HG02884 (cell line): Measurements from ENCODE around the gene ALAS1.

Source experiments
- ATAC-seq: cut with Tn5 transposase; IDR thresholded peaks from one replicate; pipeline ENCODE4 v1.9.1; 2021; ENCODE audit warnings: mild to moderate bottlenecking, moderate library complexity; ENCODE audit not compliant: unreplicated experiment

ALAS1 gene

DNA sequence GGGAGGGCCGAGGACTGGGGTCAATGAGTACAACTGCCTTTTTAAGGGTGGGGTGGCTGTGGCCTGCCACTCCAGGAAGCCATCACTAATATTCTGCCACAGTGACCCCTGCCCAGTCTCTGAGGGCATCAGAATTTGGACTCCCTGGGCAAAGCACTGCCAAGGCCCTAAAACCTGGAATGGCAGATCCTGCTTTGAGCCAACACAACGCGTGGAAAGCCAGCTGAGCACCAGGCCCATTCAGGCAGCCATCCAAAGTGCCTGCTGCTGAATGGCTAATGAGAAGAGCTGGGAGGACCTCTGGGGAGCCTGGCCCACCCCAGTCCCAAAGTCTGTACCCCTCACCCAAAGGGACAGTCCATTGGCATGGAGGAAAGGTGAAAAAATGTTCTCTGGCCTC lies 36.0 kb downstream of the ALAS1 start:
- no peak for ATAC-seq

DNA sequence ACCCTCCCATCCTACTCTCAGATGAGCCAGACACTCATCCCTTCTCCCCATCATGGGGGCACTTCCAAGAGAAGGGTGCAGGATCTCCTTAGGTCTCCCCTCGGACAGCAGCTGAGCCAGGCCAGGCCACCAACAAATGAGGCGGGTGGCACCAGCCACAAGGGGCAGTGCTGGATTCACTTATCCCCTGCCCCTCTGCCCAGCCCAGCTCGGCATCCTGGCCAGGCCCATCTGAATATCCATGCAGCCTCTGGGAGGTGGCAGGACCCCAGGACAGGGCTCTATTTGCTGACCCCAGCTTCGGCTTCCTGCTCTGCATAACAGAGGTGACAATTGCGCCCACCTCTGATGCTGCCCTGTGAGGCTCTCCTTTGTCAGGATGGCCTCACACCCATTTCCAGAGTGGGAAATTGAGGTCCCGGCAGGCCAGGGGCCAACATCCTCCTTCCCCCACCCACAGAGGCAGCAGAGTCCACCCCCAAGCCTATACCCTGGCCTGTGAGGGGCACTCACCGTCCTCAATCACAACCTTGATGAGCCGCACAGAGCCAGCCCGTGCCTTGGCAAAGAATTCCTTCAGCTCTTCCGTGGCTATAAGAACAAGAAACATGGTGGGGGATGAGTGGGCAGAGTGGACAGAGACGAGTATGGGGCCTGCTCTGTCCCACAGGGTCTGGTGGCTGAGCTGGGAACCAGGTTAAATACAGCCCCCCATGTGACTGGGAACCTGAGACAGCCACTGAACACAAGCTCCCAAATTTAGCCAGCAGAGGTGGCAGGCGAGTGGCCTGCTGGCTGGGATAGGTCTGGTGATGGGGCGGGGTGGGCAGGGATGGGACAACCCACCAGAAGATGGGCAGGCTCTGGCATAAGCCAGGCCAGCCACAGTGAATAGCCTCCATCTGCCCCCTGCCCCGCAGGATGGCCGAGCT lies 36.8 kb downstream of the ALAS1 start:
- ATAC-seq: no peak

DNA sequence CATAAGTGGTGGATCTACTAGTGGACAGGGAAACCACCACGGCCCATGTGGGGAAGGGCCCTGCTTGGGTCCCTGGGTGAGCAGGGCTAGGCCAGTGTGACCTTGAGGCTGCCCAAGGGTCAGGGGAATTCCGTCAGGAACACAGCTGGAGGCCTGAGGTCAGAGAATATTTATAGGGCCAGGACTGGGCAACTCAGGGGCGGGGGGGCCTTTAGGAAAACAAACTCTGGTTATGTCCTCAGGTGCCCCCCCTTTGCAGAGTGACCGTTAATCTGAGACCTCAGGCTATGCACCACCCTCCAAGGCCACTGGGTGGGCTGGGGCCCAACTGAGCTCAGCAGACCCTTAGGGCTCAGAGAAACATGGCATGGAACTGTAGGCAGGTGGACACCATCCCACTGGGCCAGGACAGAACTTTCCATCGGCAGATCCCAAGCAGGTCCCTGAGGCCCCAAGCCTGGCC lies 38.5 kb downstream of the ALAS1 start:
- no peak for ATAC-seq

DNA sequence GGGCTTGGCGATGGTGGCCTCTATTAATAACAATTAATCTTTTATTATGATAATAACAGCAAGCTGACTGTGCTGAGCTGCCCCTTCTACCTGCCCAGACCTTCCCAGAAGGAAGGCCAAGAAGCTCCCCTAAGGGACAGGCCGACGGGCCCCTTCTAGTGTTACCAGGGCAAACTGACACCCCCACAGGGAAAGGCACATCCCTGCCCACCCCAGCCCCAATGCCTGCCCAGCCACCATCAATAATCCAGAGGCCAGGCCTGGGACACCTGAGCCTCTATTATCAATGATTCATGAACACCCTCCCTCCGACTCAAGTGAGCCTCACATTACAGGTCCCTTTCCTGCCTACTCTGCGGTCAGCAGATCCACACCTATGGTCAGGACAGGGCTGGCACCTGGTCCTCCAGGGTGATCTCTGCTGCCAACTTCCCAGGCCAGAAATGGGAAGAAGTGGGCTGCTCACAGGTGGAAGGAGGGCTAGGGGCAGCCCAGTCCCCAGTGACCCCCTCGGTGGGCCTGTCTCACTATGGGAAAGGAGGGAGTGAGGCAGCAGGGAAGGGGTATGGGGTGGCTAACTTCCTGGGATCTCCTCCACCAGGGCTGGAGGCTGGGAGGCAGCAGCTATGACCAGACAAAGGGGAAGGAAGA lies 39.2 kb downstream of the ALAS1 start:
- no peak for ATAC-seq

DNA sequence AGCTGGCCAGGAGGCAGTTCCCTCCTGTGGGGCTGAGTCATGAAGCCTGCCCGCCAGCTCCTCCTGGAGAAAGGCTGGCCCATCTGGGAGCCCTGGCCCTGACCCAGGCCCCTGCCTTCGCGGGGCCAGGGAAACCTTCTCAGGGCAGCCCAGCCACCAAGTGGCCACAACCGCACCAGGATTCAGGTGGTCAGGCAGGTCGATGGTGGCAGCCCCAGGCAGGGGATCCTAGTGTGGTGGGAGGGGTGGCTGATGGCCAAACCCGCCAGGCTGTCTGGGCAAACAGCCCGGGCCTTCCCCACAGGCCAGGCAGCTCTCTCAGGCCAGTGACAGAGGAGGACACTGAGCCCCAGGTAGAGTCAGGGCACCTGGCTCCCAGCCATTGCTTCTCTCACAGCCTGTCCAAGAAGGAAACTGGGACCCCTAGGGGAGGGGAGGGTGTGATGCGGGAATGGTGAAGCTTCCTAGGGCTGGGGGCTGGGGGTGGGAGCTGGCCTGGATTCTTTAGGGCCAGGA lies 39.8 kb downstream of the ALAS1 start:
- ATAC-seq: no peak

DNA sequence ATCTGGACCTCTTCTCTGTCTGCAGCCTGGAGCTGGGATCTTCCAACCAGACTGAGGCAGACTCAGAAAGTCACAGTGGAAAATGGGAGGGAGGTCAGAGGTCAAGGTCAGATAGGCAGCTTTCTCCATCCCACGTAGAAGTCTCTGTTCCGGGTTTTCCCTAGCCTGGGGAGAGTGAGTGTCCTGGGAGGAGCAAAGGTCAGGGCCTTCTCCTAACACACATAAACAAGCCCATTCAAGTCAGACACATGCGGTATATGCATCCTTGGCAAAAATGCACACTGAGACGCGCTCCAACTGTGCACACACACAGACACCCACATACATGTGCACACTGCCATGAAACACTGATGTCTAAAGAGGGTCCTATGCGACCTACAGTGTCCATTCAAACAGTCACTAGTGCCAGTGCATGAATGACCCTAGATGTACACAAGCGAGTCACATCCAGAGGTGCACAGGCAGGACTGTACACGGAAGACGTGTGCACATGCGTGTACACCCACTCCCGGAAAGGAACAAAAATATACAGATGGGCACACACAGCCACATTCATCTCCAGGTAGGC lies 40.3 kb downstream of the ALAS1 start:
- peak; percentile 9 for ATAC-seq

DNA sequence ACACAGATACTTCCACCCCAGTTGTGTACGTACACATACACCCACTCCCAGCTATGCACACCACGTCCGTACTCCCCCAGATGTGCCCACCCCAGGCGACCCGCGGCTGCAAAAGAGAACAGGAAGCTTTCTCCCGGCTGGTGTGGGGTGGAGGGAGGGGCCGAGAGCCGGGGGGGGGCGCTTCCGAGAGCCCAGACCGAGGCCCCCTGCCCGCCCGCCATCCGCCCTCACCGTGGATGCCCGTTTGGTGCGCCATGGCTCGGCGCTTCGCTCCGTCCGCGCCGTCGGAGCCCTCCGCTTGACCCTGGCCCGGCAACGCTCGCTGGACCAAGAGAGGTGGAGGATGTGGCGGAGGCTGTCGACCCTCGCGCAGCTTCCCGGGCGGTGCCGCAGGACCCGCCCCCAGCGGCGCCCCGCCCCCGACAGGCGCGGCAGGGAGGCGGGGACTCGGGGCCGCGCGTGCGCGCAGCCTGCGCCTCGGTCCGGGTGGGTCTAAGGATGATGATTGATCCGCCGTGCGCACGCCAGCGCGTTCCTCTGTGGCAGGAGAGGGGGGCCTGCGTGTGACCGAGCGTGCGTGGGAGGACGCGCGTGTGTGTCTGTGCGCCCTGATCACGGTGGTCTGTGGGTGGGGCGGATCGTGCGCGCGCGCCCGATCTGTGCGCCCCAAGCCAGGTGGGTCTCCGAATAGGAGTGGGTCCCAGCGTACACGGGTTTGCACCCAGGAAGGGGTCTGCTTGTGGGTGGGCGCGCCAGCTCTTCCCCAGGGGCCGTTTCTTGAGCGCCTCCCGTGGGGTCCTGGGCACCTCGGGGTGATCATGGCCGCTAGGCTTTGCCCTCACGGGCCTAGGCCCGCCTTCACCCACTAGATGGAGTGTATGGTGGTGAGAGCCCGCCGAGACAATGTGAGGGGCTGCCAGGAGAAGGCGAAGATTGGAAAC lies 41.1 kb downstream of the ALAS1 start, which contains the start of gene TWF2:
Gene TWF2, minus strand, starts transcription at position 398 of the 941 bp plus-strand sequence. Its CDS starts 142 bp downstream, at position 256.
- ATAC-seq: peak; percentile 69

DNA sequence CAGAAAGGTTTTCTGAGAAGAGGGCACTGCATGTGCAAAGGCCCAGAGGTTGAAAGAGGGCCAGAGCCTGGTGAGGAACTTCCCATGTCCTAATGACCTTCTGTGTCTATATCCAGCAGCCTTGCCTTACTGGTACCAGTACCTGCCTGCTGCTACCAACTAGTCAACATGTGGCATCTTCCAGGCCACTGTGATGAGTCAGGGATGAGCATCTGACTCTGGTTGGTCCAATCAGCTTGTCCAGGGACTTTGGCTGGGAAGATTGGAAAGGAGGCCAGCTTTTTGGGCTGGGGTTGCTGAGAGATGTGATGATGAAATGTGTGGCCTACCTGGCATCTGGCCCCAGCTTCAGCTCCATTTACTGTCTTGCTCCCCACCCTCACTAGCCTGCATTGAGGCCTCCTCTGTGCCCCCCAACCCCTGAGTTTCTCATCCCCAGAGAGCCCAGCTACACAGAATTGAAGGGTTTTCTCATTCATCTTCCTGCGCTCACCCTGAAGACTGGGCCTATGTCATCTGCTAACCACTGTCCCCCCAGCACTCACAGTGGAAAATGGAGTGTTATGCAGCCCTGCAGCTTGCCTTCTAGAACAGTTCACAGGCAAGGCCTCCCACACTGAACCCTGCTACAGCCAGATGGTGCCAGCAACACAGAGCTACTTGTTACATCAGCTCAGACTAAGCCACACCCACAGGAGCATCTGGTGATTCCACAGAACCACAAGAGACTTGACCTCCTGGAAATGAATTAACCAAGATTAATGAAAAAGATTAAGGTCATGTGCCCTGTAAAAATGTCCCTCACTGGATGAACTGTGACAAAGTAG lies 42.3 kb downstream of the ALAS1 start:
- ATAC-seq: no peak

DNA sequence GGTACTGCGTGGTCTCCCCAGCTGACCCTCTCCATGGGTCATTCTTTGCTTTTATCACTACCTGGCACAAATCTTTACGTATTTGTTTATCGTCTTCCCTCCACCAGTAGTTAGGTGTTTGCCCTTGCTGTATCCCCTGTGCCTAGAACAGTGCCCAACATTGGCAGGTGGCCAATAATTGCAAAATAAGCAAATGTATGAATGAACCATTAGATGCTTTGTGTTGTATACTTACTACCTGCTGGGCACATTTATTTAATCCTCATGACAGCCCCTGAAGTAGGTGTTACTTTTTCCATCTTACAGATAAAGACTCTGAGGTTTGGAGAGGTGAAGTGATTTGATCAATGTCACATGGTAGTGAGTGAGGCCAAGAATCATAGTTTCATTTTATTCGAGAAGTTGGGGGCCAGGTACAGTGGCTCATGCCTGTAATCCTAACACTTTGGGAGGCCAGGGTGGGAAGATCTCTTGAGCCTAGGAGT lies 43.0 kb downstream of the ALAS1 start:
- ATAC-seq: no peak

DNA sequence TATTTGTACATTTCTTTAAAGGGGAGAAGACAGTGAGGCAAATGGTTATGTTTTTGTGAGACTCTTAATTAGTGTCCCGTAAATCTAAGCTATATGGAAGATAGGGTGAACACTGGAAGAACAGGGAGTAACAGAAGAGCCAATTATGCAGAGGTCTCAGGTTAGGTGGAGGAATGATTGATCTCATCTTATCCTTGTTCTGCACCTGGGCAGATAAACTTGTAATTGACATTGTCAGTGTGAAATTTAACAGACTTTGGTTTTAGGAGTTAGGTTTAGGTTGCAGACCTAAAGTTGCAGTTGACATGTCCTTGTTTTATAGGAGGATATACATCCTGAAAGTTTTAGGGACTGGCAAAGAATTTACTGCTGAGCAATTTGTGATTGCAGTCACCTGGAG lies 44.1 kb downstream of the ALAS1 start:
- ATAC-seq: no peak

DNA sequence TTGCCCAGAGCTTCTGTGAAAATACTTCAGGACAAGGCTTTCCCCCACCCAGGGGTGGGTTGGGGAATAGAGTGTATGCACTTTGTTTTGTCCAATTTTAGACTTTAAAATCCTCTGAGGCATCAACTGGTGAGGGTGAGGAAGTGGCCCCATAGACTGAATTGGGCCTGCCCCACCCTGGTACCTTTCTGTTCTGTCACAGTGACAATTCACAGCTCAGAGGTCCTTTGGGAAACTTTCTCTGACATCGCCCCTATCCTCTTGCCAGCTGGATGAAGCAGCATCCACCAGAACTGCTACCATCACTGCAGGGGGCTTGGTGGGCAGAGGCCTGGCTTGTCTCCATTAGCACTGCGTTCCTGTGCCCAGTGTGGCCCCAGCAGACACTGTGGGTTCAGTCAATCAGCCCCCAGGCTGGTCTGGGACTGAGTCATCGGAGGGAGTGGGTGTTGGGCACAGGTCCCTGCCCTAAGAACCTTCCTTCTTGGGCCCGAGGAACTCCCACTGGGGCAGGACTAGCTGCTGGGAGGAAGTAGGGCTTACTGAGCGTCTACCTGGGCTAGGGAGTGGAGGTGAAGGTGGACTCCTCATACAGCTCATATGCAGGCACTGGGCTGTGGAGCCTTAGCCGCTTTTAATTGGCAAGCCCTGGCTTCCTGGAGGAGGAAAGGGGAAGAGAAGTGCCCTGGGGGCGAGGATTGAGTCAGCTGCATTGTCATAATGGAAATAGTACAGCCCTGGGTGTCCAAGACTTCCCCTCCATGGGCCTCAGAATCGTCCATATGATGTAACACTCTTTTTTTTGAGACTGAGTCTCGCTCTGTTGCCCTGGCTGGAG lies 46.0 kb downstream of the ALAS1 start:
- ATAC-seq: no peak

DNA sequence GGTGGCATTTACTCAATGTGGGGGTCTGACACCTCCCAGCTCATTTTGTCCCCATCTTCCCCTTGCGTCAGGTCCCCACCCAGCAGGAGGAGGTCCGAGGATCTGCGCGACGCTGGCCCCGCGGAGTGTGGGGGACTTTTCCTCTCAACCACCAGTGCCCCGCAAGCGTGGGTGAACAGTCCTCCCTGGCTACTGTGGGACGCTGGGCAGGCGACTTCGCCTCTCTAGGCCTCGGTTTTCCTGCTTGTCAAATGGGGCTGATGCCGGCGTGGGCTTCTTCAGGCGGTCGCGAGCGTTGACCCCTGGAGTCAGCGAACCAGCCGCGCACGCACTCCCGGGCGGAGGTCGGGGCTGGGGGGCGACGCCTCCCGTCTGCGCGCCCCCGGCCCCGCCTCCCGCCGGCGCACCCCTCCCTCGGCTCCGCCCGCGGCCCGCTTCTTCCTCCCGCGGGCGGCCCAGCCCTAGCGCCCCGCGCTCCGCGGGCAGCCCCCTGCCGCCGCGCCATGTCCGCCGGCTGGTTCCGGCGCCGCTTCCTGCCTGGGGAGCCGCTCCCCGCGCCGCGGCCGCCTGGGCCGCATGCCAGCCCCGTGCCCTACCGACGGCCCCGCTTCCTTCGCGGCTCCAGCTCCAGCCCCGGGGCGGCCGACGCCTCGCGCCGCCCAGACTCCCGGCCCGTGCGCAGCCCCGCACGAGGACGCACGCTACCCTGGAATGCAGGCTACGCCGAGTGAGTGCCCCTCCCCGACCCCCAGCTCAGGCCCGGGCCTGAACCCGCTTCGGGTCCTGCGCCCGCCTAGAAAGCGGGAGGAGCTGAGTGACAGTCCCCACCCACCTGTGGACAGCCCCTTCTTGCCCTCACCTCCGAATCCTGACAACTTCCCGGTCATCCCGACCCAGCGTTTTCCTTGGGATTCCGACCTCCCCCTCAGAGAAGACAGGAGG lies 47.6 kb downstream of the ALAS1 start, which contains the start of gene PPM1M:
Gene PPM1M, plus strand, starts transcription at position 438 of the 942 bp plus-strand sequence. Its CDS starts 66 bp downstream, at position 504.
- ATAC-seq: no peak

DNA sequence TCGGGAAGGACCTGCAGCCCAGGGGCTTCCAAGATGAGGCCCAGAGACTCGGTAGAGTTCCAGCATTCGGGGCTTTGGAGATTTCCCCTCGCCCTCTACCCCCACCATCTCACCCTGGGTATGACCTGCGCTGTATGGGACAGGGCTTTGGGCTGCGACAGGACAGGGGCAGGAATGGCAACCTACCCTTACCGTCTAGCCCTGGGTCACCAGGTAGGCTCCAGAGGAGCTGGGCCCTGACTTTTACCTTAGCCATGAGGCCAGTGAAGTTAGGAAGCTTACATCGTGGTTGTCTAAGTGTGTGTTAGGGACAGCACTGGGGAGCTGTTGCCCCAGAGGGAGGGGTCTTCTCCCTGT lies 48.3 kb downstream of the ALAS1 start:
- ATAC-seq: no peak

DNA sequence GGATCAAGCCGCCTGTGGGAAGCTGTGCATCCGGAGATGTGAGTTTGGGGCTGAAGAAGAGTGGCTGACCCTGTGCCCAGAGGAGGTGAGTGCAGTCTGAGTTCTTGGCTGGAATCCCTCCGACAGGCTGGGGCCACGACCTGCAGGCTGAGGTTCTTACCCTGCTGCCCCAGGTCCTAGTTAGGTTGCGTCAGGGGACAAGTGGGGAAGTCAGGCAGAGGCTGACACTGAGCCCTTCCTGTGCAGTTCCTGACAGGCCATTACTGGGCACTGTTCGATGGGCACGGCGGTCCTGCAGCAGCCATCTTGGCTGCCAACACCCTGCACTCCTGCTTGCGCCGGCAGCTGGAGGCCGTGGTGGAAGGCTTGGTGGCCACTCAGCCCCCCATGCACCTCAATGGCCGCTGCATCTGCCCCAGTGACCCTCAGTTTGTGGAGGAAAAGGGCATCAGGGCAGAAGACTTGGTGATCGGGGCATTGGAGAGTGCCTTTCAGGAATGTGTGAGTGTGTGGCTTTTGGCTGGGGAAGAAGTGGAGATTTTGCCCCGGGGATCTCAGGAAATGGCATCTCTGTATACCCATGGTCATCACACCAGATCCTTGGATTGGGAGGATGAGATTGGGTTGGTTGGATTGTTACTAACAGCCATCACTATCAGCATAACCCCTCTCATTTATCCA lies 48.9 kb downstream of the ALAS1 start:
- ATAC-seq: no peak

DNA sequence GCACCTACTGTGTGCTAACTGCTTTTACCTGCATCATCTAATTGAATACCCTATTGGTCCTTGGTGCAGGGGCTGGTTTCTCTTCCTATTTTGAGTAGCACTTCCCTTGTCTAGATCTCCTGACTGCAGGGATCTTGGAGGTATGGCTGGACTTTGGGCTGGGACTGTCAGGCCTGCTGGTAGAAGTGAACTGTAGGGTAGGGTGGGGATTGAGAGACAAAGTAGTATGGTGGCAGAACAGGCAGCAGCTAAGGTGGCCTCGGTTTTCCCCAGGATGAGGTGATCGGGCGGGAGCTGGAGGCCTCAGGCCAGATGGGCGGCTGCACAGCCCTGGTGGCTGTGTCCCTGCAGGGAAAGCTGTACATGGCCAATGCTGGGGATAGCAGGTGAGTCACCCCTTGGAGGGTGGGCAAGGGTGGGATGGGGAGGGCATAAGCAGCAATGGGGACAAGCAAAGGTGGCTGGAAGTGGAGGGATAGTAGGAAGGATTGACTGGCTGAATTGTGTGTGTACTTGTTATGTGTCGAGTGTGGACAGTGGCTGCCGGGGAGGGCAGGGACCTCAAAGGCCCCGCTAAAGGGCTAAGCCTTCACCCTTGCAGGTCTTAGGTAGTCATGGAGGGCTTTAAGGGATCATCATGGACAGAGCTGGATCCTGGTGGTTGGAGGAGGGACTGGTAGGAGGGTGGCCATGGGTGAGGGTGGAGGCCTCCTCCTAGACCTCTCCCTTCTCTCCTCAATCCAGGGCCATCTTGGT lies 49.6 kb downstream of the ALAS1 start:
- no peak for ATAC-seq

DNA sequence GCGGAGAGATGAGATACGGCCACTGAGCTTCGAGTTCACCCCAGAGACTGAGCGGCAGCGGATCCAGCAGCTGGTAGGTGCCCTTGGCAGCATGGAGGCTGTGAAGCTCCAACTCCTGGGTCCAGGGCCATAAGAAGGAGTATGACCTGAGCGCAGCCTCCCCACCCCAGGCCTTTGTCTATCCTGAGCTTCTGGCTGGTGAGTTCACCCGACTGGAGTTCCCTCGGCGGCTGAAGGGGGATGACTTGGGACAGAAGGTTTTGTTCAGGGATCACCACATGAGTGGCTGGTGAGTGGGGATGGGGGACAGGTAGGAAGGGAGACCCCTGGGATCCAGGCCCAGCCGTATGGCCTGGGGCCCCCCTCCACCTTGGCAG lies 50.2 kb downstream of the ALAS1 start:
- ATAC-seq: no peak
